ENCODE results near the gene PLA2G4D.

Gene PLA2G4D

GRCh38 chr15:42131826-42132806 is 37.8 kb upstream of the PLA2G4D start:
- TF ChIP-seq CTCF (IDR thresholded peaks at IDR 0.05): no peak

- TF ChIP-seq CTCF (IDR thresholded peaks at IDR 0.05): no peak
Observed at GRCh38 chr15:42131006-42131405, 36.6 kb upstream of the PLA2G4D start.

GRCh38 chr15:42130246-42130986 is 36.1 kb upstream of the PLA2G4D start:
- TF ChIP-seq CTCF (IDR thresholded peaks at IDR 0.05): no peak

GRCh38 chr15:42129364-42129763 is 35.0 kb upstream of the PLA2G4D start:
- TF ChIP-seq CTCF (IDR thresholded peaks at IDR 0.05): no peak

GRCh38 chr15:42128476-42128875 is 34.1 kb upstream of the PLA2G4D start:
- no peak for TF ChIP-seq CTCF (IDR thresholded peaks at IDR 0.05)

GRCh38 chr15:42123546-42123945 is 29.2 kb upstream of the PLA2G4D start:
- TF ChIP-seq CTCF (IDR thresholded peaks at IDR 0.05): no peak

GRCh38 chr15:42121682-42122081 is 27.3 kb upstream of the PLA2G4D start:
- TF ChIP-seq CTCF (IDR thresholded peaks at IDR 0.05): no peak

All from LNCAP (cell line).